Measurements from ENCODE around the gene TIE1. TPM values are rescaled to one million over a fixed set of nuclear protein-coding genes. Genes with fewer than 3 reads are reported as not detected.

TIE1 gene
- polyA plus RNA-seq, 2 donors, result 4.2 to 4.7 TPM

GRCh38 chr1:43292216-43292615 is 8.6 kb upstream of the TIE1 start:
- no peak overlapping the region for H3K4me3 ChIP-seq (ENCODE audit: low read depth in 1 of 2, low read length in 2 of 2)
- no peaks in the 10 kb centered on the region for H3K27me3 ChIP-seq (ENCODE audit: control insufficient read depth in 1 of 2, insufficient read depth in 2 of 2, low read length in 2 of 2)
- H3K36me3 ChIP-seq (ENCODE audit: control insufficient read depth in 2 of 2, insufficient read depth in 2 of 2, low read length in 1 of 2), result no peaks in the 10 kb centered on the region
- 73 to 76% methylated on average over 7 of the region's 7 CpGs for WGBS, 2 donors
- H3K27ac ChIP-seq (ENCODE audit: low read depth in 2 of 2, low read length in 1 of 2), result no peak overlapping the region
- no peaks in the 10 kb centered on the region for H3K9me3 ChIP-seq (ENCODE audit: control insufficient read depth in 2 of 2, insufficient read depth in 1 of 2, low read depth in 1 of 2, low read length in 1 of 2)
- H3K4me1 ChIP-seq (ENCODE audit: control insufficient read depth in 2 of 2, insufficient read depth in 2 of 2, low read length in 1 of 2), result peaks cover 2 to 6% of the 10 kb centered on the region in 2 donors

DNA sequence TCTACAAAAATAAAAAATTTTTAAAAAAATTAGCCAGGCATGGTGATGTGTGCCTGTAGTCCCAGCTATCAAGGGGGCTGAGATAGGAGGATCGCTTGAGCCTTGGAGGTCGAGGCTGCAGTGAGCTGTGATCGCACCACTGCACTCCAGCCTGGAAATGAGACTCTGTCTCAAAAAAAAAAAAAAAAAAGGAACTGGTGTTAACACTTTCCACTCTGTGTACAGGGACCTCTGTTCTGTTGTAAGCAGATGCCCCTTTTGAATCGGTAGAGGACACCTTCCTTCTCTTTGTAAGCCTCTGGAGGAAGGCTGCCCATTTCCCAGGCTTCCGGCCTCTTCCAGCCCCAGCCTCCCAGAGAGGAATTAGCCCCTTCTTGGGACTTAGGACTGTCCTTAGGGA is 8.1 kb upstream of the TIE1 start:
- H3K36me3 ChIP-seq (ENCODE audit: control insufficient read depth in 2 of 2, insufficient read depth in 2 of 2, low read length in 1 of 2), result no peaks in the 10 kb centered on the region
- no peaks in the 10 kb centered on the region for H3K9me3 ChIP-seq (ENCODE audit: control insufficient read depth in 2 of 2, insufficient read depth in 1 of 2, low read depth in 1 of 2, low read length in 1 of 2)
- H3K27me3 ChIP-seq (ENCODE audit: control insufficient read depth in 1 of 2, insufficient read depth in 2 of 2, low read length in 2 of 2), result no peaks in the 10 kb centered on the region
- H3K4me3 ChIP-seq (ENCODE audit: low read depth in 1 of 2, low read length in 2 of 2), result no peak overlapping the region
- H3K27ac ChIP-seq (ENCODE audit: low read depth in 2 of 2, low read length in 1 of 2), result no peak overlapping the region
- peaks cover 2 to 6% of the 10 kb centered on the region in 2 donors for H3K4me1 ChIP-seq (ENCODE audit: control insufficient read depth in 2 of 2, insufficient read depth in 2 of 2, low read length in 1 of 2)
- 84 to 90% methylated on average over 5 of the region's 5 CpGs for WGBS, 2 donors

GRCh38 chr1:43293176-43293575 is 7.6 kb upstream of the TIE1 start:
- Histone ChIP-seq H3K27me3 (ENCODE audit: control insufficient read depth in 1 of 2, insufficient read depth in 2 of 2, low read length in 2 of 2) (no peaks in the 10 kb centered on the region), H3K27ac (ENCODE audit: low read depth in 2 of 2, low read length in 1 of 2) (no peak overlapping the region), H3K9me3 (ENCODE audit: control insufficient read depth in 2 of 2, insufficient read depth in 1 of 2, low read depth in 1 of 2, low read length in 1 of 2) (no peaks in the 10 kb centered on the region), H3K36me3 (ENCODE audit: control insufficient read depth in 2 of 2, insufficient read depth in 2 of 2, low read length in 1 of 2) (no peaks in the 10 kb centered on the region), H3K4me3 (ENCODE audit: low read depth in 1 of 2, low read length in 2 of 2) (no peak overlapping the region), H3K4me1 (ENCODE audit: control insufficient read depth in 2 of 2, insufficient read depth in 2 of 2, low read length in 1 of 2) (peaks cover 2 to 6% of the 10 kb centered on the region in 2 donors)
- WGBS, 2 donors, result 81 to 90% methylated on average over 2 of the region's 2 CpGs

DNA sequence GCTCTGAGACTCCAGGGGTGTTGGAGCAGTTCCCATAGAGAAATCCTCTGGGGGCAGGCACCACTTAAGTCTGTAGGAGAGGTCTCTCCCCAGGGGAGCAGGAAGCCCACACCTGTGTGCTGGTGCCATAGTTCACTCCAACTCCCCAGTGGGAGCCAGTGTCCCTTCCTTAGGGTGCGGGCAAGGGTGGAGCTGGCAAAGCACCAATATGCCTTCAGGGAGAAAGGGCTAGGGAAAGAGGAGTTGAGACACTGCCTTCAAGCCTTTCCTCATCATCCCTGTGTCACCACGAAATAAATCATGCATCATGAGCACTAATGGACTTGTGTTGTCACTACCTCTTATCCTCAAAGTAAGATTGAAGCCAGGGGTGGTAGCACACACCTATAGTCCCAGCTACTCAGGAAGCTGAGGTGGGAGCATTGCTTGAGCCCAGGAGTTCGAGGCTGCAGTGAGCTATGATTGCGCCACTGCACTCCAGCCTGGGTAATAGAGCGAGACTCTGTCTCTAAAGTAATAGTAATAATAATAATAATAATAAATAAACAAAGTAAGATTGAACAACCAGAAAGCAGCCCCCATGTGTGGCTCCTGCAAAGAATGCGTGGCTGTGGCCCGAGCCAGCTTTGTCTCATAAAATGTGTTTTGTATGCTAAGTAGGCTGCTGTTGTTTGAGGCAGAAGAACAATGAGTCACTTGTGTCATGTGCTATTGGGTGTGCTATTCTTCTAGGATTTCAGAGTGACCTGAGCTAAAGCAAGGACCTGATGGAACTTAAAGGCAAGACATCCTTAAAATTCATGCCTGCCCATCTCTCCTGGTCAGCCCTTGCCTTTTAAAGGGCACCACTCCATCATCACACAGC is 6.7 kb upstream of the TIE1 start:
- Histone ChIP-seq H3K27me3 (ENCODE audit: control insufficient read depth in 1 of 2, insufficient read depth in 2 of 2, low read length in 2 of 2) (no peaks in the 10 kb centered on the region), H3K9me3 (ENCODE audit: control insufficient read depth in 2 of 2, insufficient read depth in 1 of 2, low read depth in 1 of 2, low read length in 1 of 2) (no peaks in the 10 kb centered on the region), H3K4me3 (ENCODE audit: low read depth in 1 of 2, low read length in 2 of 2) (no peak overlapping the region), H3K4me1 (ENCODE audit: control insufficient read depth in 2 of 2, insufficient read depth in 2 of 2, low read length in 1 of 2) (peaks cover 2 to 6% of the 10 kb centered on the region in 2 donors), H3K36me3 (ENCODE audit: control insufficient read depth in 2 of 2, insufficient read depth in 2 of 2, low read length in 1 of 2) (no peaks in the 10 kb centered on the region), H3K27ac (ENCODE audit: low read depth in 2 of 2, low read length in 1 of 2) (peak overlapping the region; percentile 21 to 61)
- WGBS, 2 donors, result 70 to 72% methylated on average over 7 of the region's 7 CpGs

GRCh38 chr1:43294761-43295160 is 6.0 kb upstream of the TIE1 start:
- Histone ChIP-seq H3K4me1 (ENCODE audit: control insufficient read depth in 2 of 2, insufficient read depth in 2 of 2, low read length in 1 of 2) (peaks cover 2 to 6% of the 10 kb centered on the region in 2 donors), H3K27ac (ENCODE audit: low read depth in 2 of 2, low read length in 1 of 2) (peak overlapping the region in 1 of 2 donors; percentile 61), H3K9me3 (ENCODE audit: control insufficient read depth in 2 of 2, insufficient read depth in 1 of 2, low read depth in 1 of 2, low read length in 1 of 2) (no peaks in the 10 kb centered on the region), H3K36me3 (ENCODE audit: control insufficient read depth in 2 of 2, insufficient read depth in 2 of 2, low read length in 1 of 2) (no peaks in the 10 kb centered on the region), H3K27me3 (ENCODE audit: control insufficient read depth in 1 of 2, insufficient read depth in 2 of 2, low read length in 2 of 2) (no peaks in the 10 kb centered on the region), H3K4me3 (ENCODE audit: low read depth in 1 of 2, low read length in 2 of 2) (no peak overlapping the region)
- 84 to 87% methylated on average over 8 of the region's 8 CpGs for WGBS, 2 donors

DNA sequence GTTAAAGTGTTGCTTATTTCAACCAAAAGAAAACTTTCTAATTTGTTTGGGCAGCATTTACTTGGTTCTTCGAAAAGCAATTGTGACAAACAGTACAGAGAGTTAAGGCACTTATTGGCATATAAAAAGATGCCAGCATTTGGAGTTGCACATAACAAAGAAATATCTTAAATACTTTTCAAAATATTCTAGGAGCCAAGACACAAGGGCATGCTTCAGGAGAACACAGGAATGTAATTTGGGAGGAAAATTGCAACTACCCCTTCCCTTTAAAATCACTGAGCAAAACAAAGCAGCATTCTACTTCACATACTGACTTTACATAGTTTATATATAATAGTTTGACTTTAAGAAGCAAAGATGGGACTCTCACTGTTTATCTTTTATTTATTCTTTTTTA is 4.6 kb upstream of the TIE1 start:
- H3K4me1 ChIP-seq (ENCODE audit: control insufficient read depth in 2 of 2, insufficient read depth in 2 of 2, low read length in 1 of 2), result peaks cover 0 to 6% of the 10 kb centered on the region in 2 donors
- no peak overlapping the region for H3K4me3 ChIP-seq (ENCODE audit: low read depth in 1 of 2, low read length in 2 of 2)
- H3K27ac ChIP-seq (ENCODE audit: low read depth in 2 of 2, low read length in 1 of 2), result no peak overlapping the region
- no peaks in the 10 kb centered on the region for H3K9me3 ChIP-seq (ENCODE audit: control insufficient read depth in 2 of 2, insufficient read depth in 1 of 2, low read depth in 1 of 2, low read length in 1 of 2)
- H3K27me3 ChIP-seq (ENCODE audit: control insufficient read depth in 1 of 2, insufficient read depth in 2 of 2, low read length in 2 of 2), result no peaks in the 10 kb centered on the region
- WGBS, 2 donors, result 49 to 50% methylated on average over 1 of the region's 1 CpG
- H3K36me3 ChIP-seq (ENCODE audit: control insufficient read depth in 2 of 2, insufficient read depth in 2 of 2, low read length in 1 of 2), result no peaks in the 10 kb centered on the region

GRCh38 chr1:43298055-43298454 is 2.7 kb upstream of the TIE1 start:
- no peaks in the 10 kb centered on the region for H3K36me3 ChIP-seq (ENCODE audit: control insufficient read depth in 2 of 2, insufficient read depth in 2 of 2, low read length in 1 of 2)
- peaks cover 0 to 6% of the 10 kb centered on the region in 2 donors for H3K4me1 ChIP-seq (ENCODE audit: control insufficient read depth in 2 of 2, insufficient read depth in 2 of 2, low read length in 1 of 2)
- WGBS, 2 donors, result 82 to 86% methylated on average over 1 of the region's 1 CpG
- no peak overlapping the region for H3K4me3 ChIP-seq (ENCODE audit: low read depth in 1 of 2, low read length in 2 of 2)
- H3K27ac ChIP-seq (ENCODE audit: low read depth in 2 of 2, low read length in 1 of 2), result no peak overlapping the region
- H3K9me3 ChIP-seq (ENCODE audit: control insufficient read depth in 2 of 2, insufficient read depth in 1 of 2, low read depth in 1 of 2, low read length in 1 of 2), result no peaks in the 10 kb centered on the region
- no peaks in the 10 kb centered on the region for H3K27me3 ChIP-seq (ENCODE audit: control insufficient read depth in 1 of 2, insufficient read depth in 2 of 2, low read length in 2 of 2)

GRCh38 chr1:43299101-43299500 is 1.7 kb upstream of the TIE1 start:
- Histone ChIP-seq H3K9me3 (ENCODE audit: control insufficient read depth in 2 of 2, insufficient read depth in 1 of 2, low read depth in 1 of 2, low read length in 1 of 2) (no peaks in the 10 kb centered on the region), H3K4me3 (ENCODE audit: low read depth in 1 of 2, low read length in 2 of 2) (no peak overlapping the region), H3K4me1 (ENCODE audit: control insufficient read depth in 2 of 2, insufficient read depth in 2 of 2, low read length in 1 of 2) (peaks cover 2 to 6% of the 10 kb centered on the region in 2 donors), H3K27me3 (ENCODE audit: control insufficient read depth in 1 of 2, insufficient read depth in 2 of 2, low read length in 2 of 2) (no peaks in the 10 kb centered on the region), H3K36me3 (ENCODE audit: control insufficient read depth in 2 of 2, insufficient read depth in 2 of 2, low read length in 1 of 2) (no peaks in the 10 kb centered on the region), H3K27ac (ENCODE audit: low read depth in 2 of 2, low read length in 1 of 2) (no peak overlapping the region)

DNA sequence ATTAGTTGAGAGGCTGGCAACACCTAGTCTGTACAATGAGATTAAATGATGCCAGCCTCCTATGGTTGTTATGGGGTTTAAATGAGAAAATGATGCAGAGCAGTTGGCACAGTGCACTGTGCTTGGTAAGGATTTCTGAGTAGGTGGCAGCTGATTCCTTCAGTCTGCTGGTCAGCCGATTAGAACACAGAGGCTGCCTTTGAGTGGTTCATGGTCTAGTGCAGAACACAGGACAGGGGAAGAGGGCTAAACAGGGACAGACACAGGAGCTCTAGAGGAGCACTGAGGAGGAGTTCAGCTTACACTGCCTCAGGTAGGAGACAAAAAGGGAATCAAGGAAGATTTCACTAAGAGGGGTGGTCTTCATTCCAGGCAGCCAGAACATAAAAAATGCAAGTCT is 1.4 kb downstream of the TIE1 start:
- H3K4me1 ChIP-seq (ENCODE audit: control insufficient read depth in 2 of 2, insufficient read depth in 2 of 2, low read length in 1 of 2), result peaks cover 2 to 8% of the 10 kb centered on the region in 2 donors
- no peak overlapping the region for H3K27ac ChIP-seq (ENCODE audit: low read depth in 2 of 2, low read length in 1 of 2)
- H3K36me3 ChIP-seq (ENCODE audit: control insufficient read depth in 2 of 2, insufficient read depth in 2 of 2, low read length in 1 of 2), result peaks cover 0 to 2% of the 10 kb centered on the region in 2 donors
- WGBS, 2 donors, result 74 to 85% methylated on average over 1 of the region's 1 CpG
- H3K27me3 ChIP-seq (ENCODE audit: control insufficient read depth in 1 of 2, insufficient read depth in 2 of 2, low read length in 2 of 2), result no peaks in the 10 kb centered on the region
- H3K4me3 ChIP-seq (ENCODE audit: low read depth in 1 of 2, low read length in 2 of 2), result no peak overlapping the region
- no peaks in the 10 kb centered on the region for H3K9me3 ChIP-seq (ENCODE audit: control insufficient read depth in 2 of 2, insufficient read depth in 1 of 2, low read depth in 1 of 2, low read length in 1 of 2)
